H1 (cell line): ENCODE data around the gene SLC28A1. TPM values are rescaled to one million over a fixed set of nuclear protein-coding genes. Genes with fewer than 3 reads are reported as not detected.

ENCODE experiments used
- CTCF ChIA-PET: fragments of 300-600 bp; sonication (Branson Sonifier 250); formaldehyde crosslinking; loops from one replicate; lab custom pipeline; 2021; ENCODE audit not compliant: partially characterized antibody; lab: Charles Lee
- POLR2A ChIA-PET: fragments of 300-600 bp; sonication (Branson Sonifier 250); formaldehyde crosslinking; loops from one replicate; lab custom pipeline; 2021; ENCODE audit warnings: inconsistent platforms; ENCODE audit not compliant: partially characterized antibody; lab: Charles Lee
- DNase-seq, 2 experiments: peaks; one replicate each; pipeline versions ENCODE4 v3.0.0 to v3.0.0-alpha.2; 2010 to 2022; ENCODE audit warnings: low spot score in 2 of 2, low read depth in 1 of 2, mixed read lengths in 1 of 2
- FAIRE-seq: peaks from 2 replicates; lab custom pipeline; 2011; peaks lifted over from hg19 to GRCh38; lab: Jason Lieb, UNC
- H2AFZ ChIP-seq: 2 replicates; pipeline ENCODE4 v1.8.1; 2012; ENCODE audit warnings: low read length, inconsistent platforms
- H2AK5ac ChIP-seq: 2 replicates; pipeline ENCODE4 v1.6.1; 2013; ENCODE audit warnings: low read depth, low read length
- H2BK120ac ChIP-seq: replicated peaks from 2 replicates; pipeline ENCODE3; 2013; ENCODE audit warnings: low read depth, low read length, inconsistent platforms
- H2BK12ac ChIP-seq: 2 replicates; pipeline ENCODE4 v1.6.1; 2013; ENCODE audit warnings: low read depth, low read length
- H2BK15ac ChIP-seq: 2 replicates; pipeline ENCODE4 v1.6.1; 2013; ENCODE audit warnings: low read length
- H2BK20ac ChIP-seq: 2 replicates; pipeline ENCODE4 v1.6.1; 2013; ENCODE audit warnings: low read length
- H2BK5ac ChIP-seq: 2 replicates; pipeline ENCODE4 v1.6.1; 2013; ENCODE audit warnings: low read depth, low read length
- H3K14ac ChIP-seq: 2 replicates; pipeline ENCODE4 v1.6.1; 2013; ENCODE audit warnings: inconsistent platforms; ENCODE audit not compliant: insufficient read length
- H3K18ac ChIP-seq: 2 replicates; pipeline ENCODE4 v1.6.1; 2013; ENCODE audit warnings: low read length; ENCODE audit errors: extremely low read depth
- H3K23ac ChIP-seq: 2 replicates; pipeline ENCODE4 v1.6.1; 2013; ENCODE audit warnings: inconsistent platforms; ENCODE audit not compliant: insufficient read length
- H3K23me2 ChIP-seq: 2 replicates; pipeline ENCODE4 v1.6.1; 2013; ENCODE audit warnings: low read depth, low read length
- H3K27ac ChIP-seq: 2 replicates; pipeline ENCODE4 v1.6.1; 2011; ENCODE audit warnings: low read depth, low read length, inconsistent platforms
- H3K27me3 ChIP-seq, 4 experiments: replicated peaks in 1 of 4; 1 replicate in 1 of 4; 2 replicates in 3 of 4; pipeline versions ENCODE4 v1.6.1 to v1.8.1; 2011 to 2013; ENCODE audit warnings: low read length in 3 of 4, mild to moderate bottlenecking in 3 of 4, inconsistent platforms in 2 of 4, mixed read lengths in 2 of 4, moderate library complexity in 1 of 4; ENCODE audit not compliant: control insufficient read depth in 3 of 4, insufficient read depth in 3 of 4; ENCODE audit errors: extremely low read depth in 1 of 4
- H3K36me3 ChIP-seq, 4 experiments: 2 replicates each; pipeline versions ENCODE4 v1.6.1 to v1.8.1; 2011 to 2013; ENCODE audit warnings: mild to moderate bottlenecking in 4 of 4, low read length in 3 of 4, moderate library complexity in 2 of 4, control low read depth in 1 of 4, inconsistent platforms in 1 of 4; ENCODE audit not compliant: insufficient read depth in 4 of 4, control insufficient read depth in 2 of 4
- H3K4ac ChIP-seq: replicated peaks from 2 replicates; pipeline ENCODE3; 2013; ENCODE audit warnings: low read length, low read depth, mixed read lengths, inconsistent platforms; ENCODE audit not compliant: insufficient read length
- H3K4me1 ChIP-seq, 4 experiments: replicated peaks in 1 of 4; 1 replicate in 1 of 4; 2 replicates in 3 of 4; pipeline versions ENCODE4 v1.6.1 to v1.8.1; 2011 to 2013; ENCODE audit warnings: low read length in 3 of 4, inconsistent platforms in 2 of 4, mixed read lengths in 1 of 4; ENCODE audit not compliant: insufficient read depth in 4 of 4, control insufficient read depth in 3 of 4
- H3K4me2 ChIP-seq, 2 experiments: 2 replicates each; pipeline versions ENCODE4 v1.6.1 to v1.8.1; 2011 to 2013; ENCODE audit warnings: low read depth in 2 of 2, low read length in 2 of 2, control low read depth in 1 of 2, inconsistent platforms in 1 of 2, mild to moderate bottlenecking in 1 of 2; ENCODE audit not compliant: insufficient read depth in 1 of 2
- H3K4me3 ChIP-seq, 4 experiments: fragments of 200-600, 300-600 bp in 1 of 4; sonication (generic), shearing (Covaris generic), sonication (Bioruptor Twin) in 1 of 4; 2 replicates each; pipeline versions ENCODE4 v1.5.1 to v1.8.1; 2011 to 2016; ENCODE audit warnings: low read length in 4 of 4, low read depth in 3 of 4, control low read depth in 2 of 4, inconsistent platforms in 2 of 4, mild to moderate bottlenecking in 2 of 4, mixed read lengths in 1 of 4, moderate library complexity in 1 of 4; ENCODE audit not compliant: insufficient read depth in 2 of 4; ENCODE audit errors: extremely low read depth in 1 of 4
- H3K56ac ChIP-seq: replicated peaks from 2 replicates; pipeline ENCODE3; 2013; ENCODE audit warnings: low read depth, mild to moderate bottlenecking, mixed read lengths, low read length, inconsistent platforms; ENCODE audit not compliant: insufficient read length
- H3K79me1 ChIP-seq: 2 replicates; pipeline ENCODE4 v1.6.1; 2013; ENCODE audit warnings: low read depth, low read length, control low read depth
- H3K79me2 ChIP-seq, 2 experiments: 2 replicates each; pipeline versions ENCODE4 v1.6.1 to v1.8.1; 2012 to 2013; ENCODE audit warnings: low read length in 2 of 2, mild to moderate bottlenecking in 2 of 2, inconsistent platforms in 1 of 2; ENCODE audit not compliant: insufficient read depth in 2 of 2, control insufficient read depth in 1 of 2
- H3K9ac ChIP-seq, 4 experiments: replicated peaks in 1 of 4; 1 replicate in 1 of 4; 2 replicates in 3 of 4; pipeline versions ENCODE4 v1.6.1 to v1.8.1; 2011 to 2013; ENCODE audit warnings: low read depth in 3 of 4, low read length in 3 of 4, control low read depth in 2 of 4, mild to moderate bottlenecking in 2 of 4, moderate library complexity in 2 of 4, inconsistent platforms in 1 of 4; ENCODE audit errors: extremely low read depth in 1 of 4
- H3K9me3 ChIP-seq, 2 experiments: 2 replicates each; pipeline versions ENCODE4 v1.6.1 to v1.8.1; 2012 to 2013; ENCODE audit warnings: mild to moderate bottlenecking in 2 of 2, moderate library complexity in 2 of 2, control low read depth in 1 of 2, inconsistent platforms in 1 of 2, low read depth in 1 of 2, low read length in 1 of 2, mixed read lengths in 1 of 2; ENCODE audit not compliant: insufficient read depth in 2 of 2
- H4K20me1 ChIP-seq, 2 experiments: replicated peaks in 1 of 2; 2 replicates each; pipeline versions ENCODE3 to v1.8.1; 2011 to 2013; ENCODE audit warnings: inconsistent platforms in 2 of 2, low read length in 2 of 2, mild to moderate bottlenecking in 1 of 2; ENCODE audit not compliant: insufficient read depth in 2 of 2, control insufficient read depth in 1 of 2
- H4K5ac ChIP-seq: 2 replicates; pipeline ENCODE4 v1.6.1; 2013; ENCODE audit warnings: low read length, low read depth, mixed read lengths, inconsistent platforms; ENCODE audit not compliant: insufficient read length
- H4K8ac ChIP-seq: 2 replicates; pipeline ENCODE4 v1.8.0; 2013; ENCODE audit warnings: mild to moderate bottlenecking, moderate library complexity, low read length, inconsistent platforms; ENCODE audit not compliant: insufficient read depth; ENCODE audit errors: extremely low read depth
- H4K91ac ChIP-seq: replicated peaks from 2 replicates; pipeline ENCODE3; 2013; ENCODE audit warnings: low read length, mixed read lengths, inconsistent platforms; ENCODE audit not compliant: insufficient read length
- ATF2 ChIP-seq: IDR thresholded peaks from 2 replicates; pipeline ENCODE4 v1.6.1; 2012; ENCODE audit warnings: low read length, inconsistent platforms
- WGBS, 2 experiments: shearing (Covaris generic) in 1 of 2; methylation state at CpG; one replicate each; pipeline versions ENCODE4 v1.1.6 to v1.1.7; 2013 to 2015; ENCODE audit warnings: low lambda C conversion rate in 2 of 2, mixed read lengths in 2 of 2, inconsistent platforms in 1 of 2, low coverage in 1 of 2, missing lambda C conversion rate in 1 of 2; ENCODE audit not compliant: insufficient replicate concordance in 2 of 2, insufficient coverage in 1 of 2, insufficient read length in 1 of 2; ENCODE audit errors: extremely low coverage in 1 of 2, missing lambda C conversion rate in 1 of 2; 5-methylcytosine and 5-hydroxymethylcytosine counted together
- polyA plus RNA-seq, 7 experiments: library from polyadenylated mRNA; depleted of rRNA in 3 of 7; stranded (reverse) in 5 of 7; unstranded in 2 of 7; fragments of >200 nt in 5 of 7; fragments of 200-250 nt in 2 of 7; gene quantifications; 1 replicate in 5 of 7; 2 replicates in 1 of 7; 4 replicates in 1 of 7; pipeline versions ENCODE4 v1.2.1 to v1.2.3, GENCODE V29; 2011 to 2013; ENCODE audit warnings: missing spikeins in 2 of 7, mixed read lengths in 2 of 7
- total RNA-seq: library from RNA; stranded (reverse); fragmentation: NEBNext Ultra II Directional; extraction: Animal tissue kit (Norgen Biotek cat#: 25700); gene quantifications from 2 replicates; pipeline ENCODE4 v1.2.1, GENCODE V29; 2021
- TF ChIP-seq, protein P1 (sequence below): IDR thresholded peaks from 2 replicates; pipeline ENCODE4 v1.6.1; 2011; ENCODE audit warnings: low read depth, mild to moderate bottlenecking, low read length; ENCODE audit not compliant: insufficient read depth

Gene SLC28A1
- total and polyA plus RNA-seq, 2 of the 8 experiments (the other 6 are each of a cell fraction or from before 2014, with no cell fraction given) = 0.09 TPM; not detected in 1

DNA sequence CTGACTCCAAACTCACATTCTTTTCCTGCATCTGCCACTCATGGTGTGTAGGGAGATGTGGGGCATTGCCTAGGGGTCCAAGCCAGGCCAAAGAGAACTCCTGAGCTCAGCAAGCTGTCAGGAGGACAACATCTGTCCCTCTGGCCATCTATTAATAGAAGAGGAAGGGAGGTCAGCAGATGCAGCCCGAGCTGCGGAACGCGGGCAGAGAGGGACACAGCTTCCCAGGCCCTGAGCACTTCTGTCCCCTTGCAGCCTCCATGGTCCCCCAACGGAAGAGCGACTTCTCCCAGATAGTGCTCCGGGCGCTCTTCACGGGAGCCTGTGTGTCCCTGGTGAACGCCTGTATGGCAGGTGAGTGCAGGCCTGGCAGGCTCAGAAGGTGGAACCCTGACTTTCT is 59.8 kb downstream of the SLC28A1 start:
- CTCF ChIA-PET = interaction anchor here (0.6 to 2.3 kb wide), 6 partner anchors 8 to 82 kb away, joined by 3 to 11 read pairs (median 4); no protein-coding TSS in a partner anchor
- DNase-seq (no peak), FAIRE-seq (no peak)
- Histone ChIP-seq H3K9me3 (no peaks in the 10 kb centered on the region), H4K5ac (no peak overlapping the region), H3K79me1 (no peaks in the 10 kb centered on the region), H4K91ac (no peak overlapping the region), H2BK120ac (no peak overlapping the region), H4K8ac (no peak overlapping the region)
- TF ChIP-seq ATF2 = no peak
- TF ChIP-seq, protein P1, sequence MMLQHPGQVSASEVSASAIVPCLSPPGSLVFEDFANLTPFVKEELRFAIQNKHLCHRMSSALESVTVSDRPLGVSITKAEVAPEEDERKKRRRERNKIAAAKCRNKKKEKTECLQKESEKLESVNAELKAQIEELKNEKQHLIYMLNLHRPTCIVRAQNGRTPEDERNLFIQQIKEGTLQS = no peak
- TF ChIP-seq, all 59 proteins: peak for 0
- Histone ChIP-seq H2AFZ (no peak overlapping the region), H3K27ac (no peak overlapping the region), H3K36me3 (no peaks in the 10 kb centered on the region), H3K14ac (no peak overlapping the region), H2BK15ac (no peak overlapping the region), H2BK20ac (no peak overlapping the region), H3K9ac (no peak overlapping the region), H3K18ac (no peak overlapping the region), H2BK5ac (no peak overlapping the region), H3K23me2 (0 out of 2 replicates have a peak, but pooled peaks cover 2% of the 10 kb centered on the region), H3K56ac (no peak overlapping the region), H3K27me3 (no peaks in the 10 kb centered on the region), H3K4me3 (no peak overlapping the region), H2BK12ac (no peak overlapping the region), H3K23ac (no peak overlapping the region), H4K20me1 (no peaks in the 10 kb centered on the region), H3K4me2 (no peak overlapping the region), H2AK5ac (no peak overlapping the region), H3K4ac (no peak overlapping the region), H3K4me1 (no peaks in the 10 kb centered on the region), H3K79me2 (no peaks in the 10 kb centered on the region)
- 93% methylated on average over 10 of the region's 10 CpGs; no CpG with 5 or more reads in 1 of the 2 experiments for WGBS, 2 experiments
- POLR2A ChIA-PET = interaction anchor here (1.3 kb wide), 1 partner anchor 37 kb away, joined by 4 read pairs; the partner anchor contains the start of gene PDE8A
